Adrenal gland (tissue), 12 donors: ENCODE data around the gene TMEM273. TPM values are rescaled to one million over a fixed set of nuclear protein-coding genes. Genes with fewer than 3 reads are reported as not detected.

Experiments
- DNase-seq, 7 donors: peaks; one replicate each; pipeline ENCODE4 v3.0.0-alpha.2; 2019 to 2020
- H3K27ac ChIP-seq, 5 donors: fragments of 200-600 bp; sonication (generic) in 4 of 5; 1 replicate in 3 of 5; 2 replicates in 2 of 5; pipeline versions ENCODE4 v1.5.1 to v1.8.0; 2016 to 2020; ENCODE audit warnings: mild to moderate bottlenecking in 1 of 5
- H3K27me3 ChIP-seq: fragments of 200-600 bp; 2 replicates; pipeline ENCODE4 v1.8.0; 2021
- H3K36me3 ChIP-seq, 2 donors: fragments of 200-600 bp; replicated peaks in 1 of 2; 1 replicate in 1 of 2; 2 replicates in 1 of 2; pipeline versions ENCODE4 v1.5.1 to v1.8.0; 2018 to 2022
- H3K4me1 ChIP-seq, 2 donors: fragments of 200-600 bp; replicated peaks in 1 of 2; 1 replicate in 1 of 2; 2 replicates in 1 of 2; pipeline versions ENCODE4 v1.5.1 to v1.8.0; 2018 to 2021
- H3K4me3 ChIP-seq, 4 donors: fragments of 200-600 bp; sonication (generic) in 3 of 4; one replicate each; pipeline ENCODE4 v1.5.1; 2016 to 2018
- H3K9me3 ChIP-seq, 3 donors: fragments of 200-600 bp; sonication (generic) in 1 of 3; replicated peaks in 1 of 3; 1 replicate in 2 of 3; 2 replicates in 1 of 3; pipeline versions ENCODE4 v1.5.1 to v1.8.0; 2016 to 2021
- CTCF ChIP-seq, 6 experiments: fragments of 450-650 bp in 4 of 6; fragments of 200-600 bp in 2 of 6; sonication (generic) in 1 of 6; IDR thresholded peaks; 1 replicate in 5 of 6; 2 replicates in 1 of 6; pipeline versions ENCODE4 v1.5.1 to v1.8.0; 2016 to 2021; ENCODE audit warnings: antibody characterized with exemption in 6 of 6, mild to moderate bottlenecking in 2 of 6, moderate library complexity in 1 of 6
- POLR2A ChIP-seq, 2 donors: fragments of 450-650 bp; IDR thresholded peaks; one replicate each; pipeline ENCODE4 v1.6.1; 2017; ENCODE audit warnings: antibody characterized with exemption in 2 of 2, mild to moderate bottlenecking in 2 of 2, moderate library complexity in 1 of 2
- whole genome bisulfite sequencing, 4 donors: extraction: QIAGEN DNeasy Blood & Tissue Kit in 2 of 4; methylation state at CpG; one replicate each; pipeline versions ENCODE4 v1.1.5 to v1.1.7; 2013 to 2017; 5-methylcytosine and 5-hydroxymethylcytosine counted together
- intact Hi-C, 2 donors: fragments of 100-400 bp; cut with DNase I; formaldehyde crosslinking; loops; one replicate each; pipeline versions ENCODE4 v1.14.1 to v1.15.0; 2022 to 2023
- polyA plus RNA-seq, 3 donors: library from polyadenylated mRNA; stranded (reverse); fragments of 200-250 nt in 2 of 3; fragments of 350-450 nt in 1 of 3; fragmentation: Illumina TruSeq in 1 of 3; extraction: RNeasy Lipid Tissue Mini Kit (QIAGEN cat#74804) in 1 of 3; gene quantifications; one replicate each; pipeline ENCODE4 v1.2.3, GENCODE V29; 2013 to 2014
- total RNA-seq, 9 donors: library from RNA; depleted of rRNA in 4 of 9; stranded (reverse); fragments of >200 nt in 4 of 9; fragments of 120-200 nt in 1 of 9; fragmentation: NEBNext Ultra II Directional in 1 of 9; extraction: Animal tissue kit (Norgen Biotek cat#: 25700) in 1 of 9; gene quantifications; one replicate each; pipeline versions ENCODE4 v1.1.0 to v1.2.4, GENCODE V29; 2013 to 2023
- donor health status: healthy with polysubstance abuse.
- donor health status: Bipolar disorder and iron deficiency.
- donor health status: DM: yes; HTN: yes; CAD: no.
- donor health status: DM: no; HTN: no; CAD: no.
- donor health status: DM: no; HTN: no; CAD: no.
- donor health status: DM: yes; HTN: yes; CAD: no.

Gene TMEM273
- total and polyA plus RNA-seq, 12 donors = 2.0 to 10.0 (median 5.8) TPM; not detected in 1

GRCh38 chr10:49179699-49180443 lies 8.3 kb downstream of the TMEM273 start:
- TF ChIP-seq POLR2A (IDR thresholded peaks at IDR 0.05) (no peak), CTCF (IDR thresholded peaks at IDR 0.05) (no peak)
- Histone ChIP-seq H3K36me3 (no peaks in the 10 kb centered on the region), H3K4me3 (no peak overlapping the region), H3K27me3 (no peaks in the 10 kb centered on the region), H3K9me3 (no peaks in the 10 kb centered on the region), H3K4me1 (peaks cover 10 to 11% of the 10 kb centered on the region in 2 donors), H3K27ac (no peak overlapping the region)
- intact Hi-C loops = no loop called here
- no peak for DNase-seq
- WGBS, 4 donors = 71 to 75% (median 74%) methylated on average over 5 to 10 of the region's 10 CpGs

GRCh38 chr10:49178489-49179471 lies 9.4 kb downstream of the TMEM273 start:
- no peaks in the 10 kb centered on the region for H3K36me3 ChIP-seq
- H3K4me3 ChIP-seq = no peak overlapping the region
- no peak for DNase-seq
- no peaks in the 10 kb centered on the region for H3K27me3 ChIP-seq
- no peaks in the 10 kb centered on the region for H3K9me3 ChIP-seq
- 73 to 87% (median 79%) methylated on average over 6 of the region's 6 CpGs for WGBS, 4 donors
- intact Hi-C loops = no loop called here
- no peak overlapping the region for H3K27ac ChIP-seq
- TF ChIP-seq CTCF (IDR thresholded peaks at IDR 0.05) (no peak), POLR2A (IDR thresholded peaks at IDR 0.05) (no peak)
- H3K4me1 ChIP-seq = peaks cover 10 to 11% of the 10 kb centered on the region in 2 donors

DNA sequence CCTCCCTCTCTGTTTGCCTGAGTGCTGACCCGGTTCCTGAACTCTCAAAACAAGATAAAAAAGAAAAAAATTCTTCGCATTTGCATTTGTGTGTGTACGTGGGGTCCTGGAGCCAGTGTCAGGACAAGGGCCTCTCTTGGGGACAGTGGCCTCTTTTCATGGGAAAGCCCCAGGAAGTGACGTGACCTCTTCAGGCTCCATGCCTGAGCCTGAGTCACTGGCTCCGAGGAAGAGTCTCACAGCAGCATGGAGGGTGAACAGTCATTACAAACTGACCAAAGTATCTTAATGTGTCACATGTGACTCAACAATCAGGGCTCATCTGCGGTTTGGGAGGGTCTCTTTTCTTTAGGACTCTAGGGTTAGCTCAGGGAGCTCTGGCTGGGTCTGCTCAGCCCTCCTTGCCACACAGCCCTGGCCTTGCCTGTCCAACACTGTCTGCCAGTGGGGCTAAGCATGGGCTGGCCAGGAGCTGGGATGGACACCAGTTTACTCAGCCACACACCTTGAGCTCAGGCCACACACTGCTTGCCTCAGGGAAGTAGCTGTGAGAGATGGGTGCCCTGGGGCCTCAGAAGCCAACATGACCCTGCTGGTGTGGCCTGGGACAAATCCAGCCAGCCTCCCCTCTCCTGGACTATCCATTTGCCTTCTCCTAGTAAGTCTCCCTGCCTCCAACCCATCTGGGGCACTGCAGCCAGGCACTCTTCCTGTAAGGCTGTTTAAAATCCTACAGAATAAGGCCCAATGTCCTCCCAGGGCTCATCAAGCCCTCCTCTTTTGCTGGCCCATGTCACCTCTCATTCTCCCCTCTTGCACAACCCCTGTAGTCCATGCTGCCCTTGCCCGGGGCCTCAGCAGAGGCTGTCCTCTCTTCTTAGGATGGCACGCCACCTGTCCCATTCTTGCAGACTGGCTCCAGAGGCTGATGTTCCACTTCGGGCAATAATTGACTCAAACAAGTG lies 10.5 kb downstream of the TMEM273 start:
- intact Hi-C loops = no loop called here
- Histone ChIP-seq H3K27ac (peak overlapping the region in 2 of 5 donors; percentile 55 to 63), H3K4me1 (peaks cover 10 to 11% of the 10 kb centered on the region in 2 donors), H3K27me3 (no peaks in the 10 kb centered on the region), H3K36me3 (no peaks in the 10 kb centered on the region), H3K9me3 (no peaks in the 10 kb centered on the region), H3K4me3 (no peak overlapping the region)
- 52 to 58% (median 54%) methylated on average over 9 of the region's 9 CpGs for WGBS, 4 donors
- TF ChIP-seq CTCF (IDR thresholded peaks at IDR 0.05) (no peak), POLR2A (IDR thresholded peaks at IDR 0.05) (no peak)
- peak; percentile 54 to 82 (median 75) for DNase-seq
